Panc1 (cell line): Measurements from ENCODE around the gene DNASE2B. TPM values are rescaled to one million over a fixed set of nuclear protein-coding genes. Genes with fewer than 3 reads are reported as not detected.

Experiments
- ATAC-seq: fragments of 200-7000 bp; cut with Tn5 transposase; 2 replicates; pipeline ENCODE4 v1.9.1; 2020; ENCODE audit warnings: mild to moderate bottlenecking, moderate library complexity
- BruUV-seq: library from RNA; stranded (reverse); fragments of 400-500 nt; replicated peaks from 2 replicates; lab custom pipeline; 2021; lab: Mats Ljungman, UMichigan
- CTCF ChIA-PET: fragments of 300-600 bp; sonication (Branson Sonifier 250); formaldehyde crosslinking; loops from one replicate; lab custom pipeline; 2022; ENCODE audit warnings: antibody characterized with exemption; lab: Charles Lee
- POLR2A ChIA-PET: fragments of 300-600 bp; sonication (Branson Sonifier 250); formaldehyde crosslinking; loops from one replicate; lab custom pipeline; 2022; ENCODE audit warnings: antibody characterized with exemption; lab: Charles Lee
- DNase-seq: peaks from one replicate; pipeline ENCODE4 v3.0.0-alpha.2; 2010; ENCODE audit warnings: low read depth, low spot score
- H3K27ac ChIP-seq: 2 replicates; pipeline ENCODE4 v1.5.1; 2011; ENCODE audit warnings: mild to moderate bottlenecking, low read length, inconsistent platforms
- H3K27me3 ChIP-seq: fragments of 200-500 bp; sonication (Bioruptor generic); 2 replicates; pipeline ENCODE4 v1.6.0; 2014; ENCODE audit warnings: low read length, inconsistent platforms; ENCODE audit not compliant: control insufficient read depth, insufficient read depth
- H3K36me3 ChIP-seq: fragments of 200-500 bp; sonication (Bioruptor generic); 2 replicates; pipeline ENCODE4 v1.5.1; 2014; ENCODE audit warnings: inconsistent platforms, mild to moderate bottlenecking, low read length, moderate library complexity; ENCODE audit not compliant: control insufficient read depth, insufficient read depth
- H3K4me1 ChIP-seq: 2 replicates; pipeline ENCODE4 v1.5.1; 2011; ENCODE audit warnings: inconsistent platforms, mild to moderate bottlenecking, low read length, moderate library complexity; ENCODE audit not compliant: control insufficient read depth, insufficient read depth
- H3K4me3 ChIP-seq, 2 experiments: 2 replicates each; pipeline ENCODE4 v1.5.1; 2011 to 2012; ENCODE audit warnings: low read depth in 2 of 2, low read length in 2 of 2, mild to moderate bottlenecking in 2 of 2, inconsistent platforms in 1 of 2, moderate library complexity in 1 of 2
- H3K9me3 ChIP-seq: fragments of 200-500 bp; sonication (Bioruptor generic); 2 replicates; pipeline ENCODE4 v1.5.1; 2014; ENCODE audit warnings: low read depth, mild to moderate bottlenecking, inconsistent platforms, low read length, moderate library complexity; ENCODE audit not compliant: control insufficient read depth, insufficient read depth
- CTCF ChIP-seq: fragments of 450-650 bp; IDR thresholded peaks from 2 replicates; pipeline ENCODE4 v1.5.1; 2017; ENCODE audit warnings: mild to moderate bottlenecking
- POLR2AphosphoS5 ChIP-seq: IDR thresholded peaks from 2 replicates; pipeline ENCODE4 v1.6.1; 2012; ENCODE audit warnings: mild to moderate bottlenecking, low read depth, low read length, moderate library complexity
- REST ChIP-seq, 2 experiments: IDR thresholded peaks; 2 replicates each; pipeline ENCODE4 v1.6.1; 2011 to 2012; ENCODE audit warnings: low read depth in 2 of 2, control low read depth in 1 of 2, low read length in 1 of 2, mild to moderate bottlenecking in 1 of 2, moderate library complexity in 1 of 2; ENCODE audit not compliant: insufficient read depth in 1 of 2
- SIN3A ChIP-seq: IDR thresholded peaks from 2 replicates; pipeline ENCODE4 v1.6.1; 2012; ENCODE audit warnings: low read depth, mild to moderate bottlenecking, low read length, moderate library complexity, borderline replicate concordance; ENCODE audit not compliant: insufficient read depth
- TCF7L2 ChIP-seq: IDR thresholded peaks from 2 replicates; pipeline ENCODE4 v1.6.1; 2011; ENCODE audit warnings: mild to moderate bottlenecking, low read depth, low read length, inconsistent platforms
- in situ Hi-C: cut with HindIII; loops from 2 replicates; pipeline ENCODE4 v1.10.0; 2016; ENCODE audit warnings: low sequenced_read_pairs, low pct_unique_long_range_greater_than_20kb
- intact Hi-C: fragments of 100-400 bp; cut with micrococcal nuclease; formaldehyde crosslinking; loops from one replicate; pipeline ENCODE4 v1.10.0; 2022; ENCODE audit not compliant: unreplicated experiment
- total RNA-seq: library from RNA; stranded (reverse); gene quantifications from one replicate; pipeline ENCODE4 v1.2.1, GENCODE V29; 2021; ENCODE audit not compliant: unreplicated experiment

The DNASE2B gene
- total RNA-seq, 1 experiment from 2014 or later, result not detected

DNA sequence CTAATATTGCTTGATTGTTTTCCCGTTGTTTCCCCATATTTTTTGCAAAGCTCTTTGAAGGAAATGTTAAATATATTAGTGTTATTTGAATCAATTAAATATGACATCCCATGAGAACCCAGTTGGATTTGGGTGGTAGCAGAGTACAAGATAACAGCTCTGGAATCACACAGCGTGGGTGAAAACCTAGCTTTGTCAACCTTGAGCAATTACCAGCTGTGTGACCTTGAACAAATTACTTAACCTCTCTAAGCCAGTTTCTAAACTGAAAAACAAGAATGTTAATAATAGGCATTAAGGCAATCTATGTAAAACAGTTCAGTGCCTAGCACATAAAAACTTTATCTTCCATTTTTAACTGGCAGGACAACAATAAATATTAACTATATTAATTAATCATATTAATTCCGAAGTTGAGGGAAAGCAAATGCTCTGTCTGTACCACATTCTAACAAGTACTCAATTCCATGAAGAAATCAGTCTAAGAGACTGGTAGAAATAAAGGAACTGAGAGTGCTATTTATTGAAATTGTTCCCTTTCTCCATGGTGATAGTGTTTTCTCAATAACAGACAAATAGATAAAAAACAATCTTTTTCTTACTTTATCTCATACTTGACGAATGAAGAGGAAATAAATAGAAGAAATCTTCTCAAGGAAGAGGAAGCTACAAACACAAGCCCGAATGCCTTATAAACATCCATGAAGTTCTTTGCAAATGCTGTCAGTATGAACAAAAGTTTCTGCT is 27.0 kb downstream of the DNASE2B start:
- Histone ChIP-seq H3K9me3 (peaks cover 10% of the 10 kb centered on the region; the same call in 1 of the 2 replicates), H3K36me3 (no peaks in the 10 kb centered on the region), H3K27ac (no peak overlapping the region), H3K4me1 (no peaks in the 10 kb centered on the region), H3K4me3 (no peak overlapping the region), H3K27me3 (no peaks in the 10 kb centered on the region)
- BruUV-seq, result no TSS peak
- in situ Hi-C loops (no loop called here), intact Hi-C loops (no loop called here)
- ChIA-PET CTCF (no interaction called here), POLR2A (interaction anchor here (0.6 kb wide), 1 partner anchor 327 kb away, joined by 3 read pairs; no protein-coding TSS in a partner anchor)
- DNase-seq (no peak), ATAC-seq (no peak)
- TF ChIP-seq TCF7L2 (no peak), SIN3A (no peak), POLR2AphosphoS5 (no peak), CTCF (no peak), REST (IDR thresholded peaks at IDR 0.05; ENCODE audit: insufficient read depth in 1 of 2, low read depth in 2 of 2, low read length in 1 of 2) (no peak)

GRCh38 chr1:84426376-84426775 is 28.1 kb downstream of the DNASE2B start:
- BruUV-seq, result no TSS peak
- no peaks in the 10 kb centered on the region for H3K36me3 ChIP-seq
- H3K27ac ChIP-seq, result no peak overlapping the region
- no peak for TF ChIP-seq POLR2AphosphoS5
- TF ChIP-seq REST (IDR thresholded peaks at IDR 0.05; ENCODE audit: insufficient read depth in 1 of 2, low read depth in 2 of 2, low read length in 1 of 2), result no peak
- no peak for TF ChIP-seq CTCF
- TF ChIP-seq TCF7L2, result no peak
- TF ChIP-seq SIN3A, result no peak
- DNase-seq, result no peak
- POLR2A ChIA-PET, result no interaction called here
- in situ Hi-C loops (no loop called here), intact Hi-C loops (no loop called here)
- peaks cover 13% of the 10 kb centered on the region; the same call in 1 of the 2 replicates for H3K9me3 ChIP-seq
- no peak for ATAC-seq
- CTCF ChIA-PET, result no interaction called here
- no peaks in the 10 kb centered on the region for H3K27me3 ChIP-seq
- no peaks in the 10 kb centered on the region for H3K4me1 ChIP-seq
- H3K4me3 ChIP-seq, result no peak overlapping the region
